Smooth muscle cell (in vitro differentiated cells): ENCODE measurements around the gene LMCD1. TPM values are rescaled to one million over a fixed set of nuclear protein-coding genes. Genes with fewer than 3 reads are reported as not detected.
A peak's percentile ranks its signal among the peaks of the same experiment; 100 is the strongest.

Experiments
- DNase-seq: peaks from one replicate; lab custom pipeline; 2025; ENCODE audit not compliant: unreplicated experiment; lab: John Stamatoyannopoulos, UW
- H2AFZ ChIP-seq: fragments of 200-600 bp; sonication (generic); 2 replicates; pipeline ENCODE4 v1.6.0; 2016; ENCODE audit warnings: antibody characterized with exemption, low read depth, mild to moderate bottlenecking
- H3F3A ChIP-seq: fragments of 200-600 bp; sonication (generic); 2 replicates; pipeline ENCODE4 v1.6.0; 2017; ENCODE audit warnings: antibody characterized with exemption, low read depth
- H3K27ac ChIP-seq: fragments of 200-600 bp; sonication (generic); 2 replicates; pipeline ENCODE4 v1.5.1; 2016; ENCODE audit warnings: low read depth, mild to moderate bottlenecking
- H3K27me3 ChIP-seq: fragments of 200-600 bp; sonication (generic); 2 replicates; pipeline ENCODE4 v1.6.1; 2016; ENCODE audit warnings: low read depth, mild to moderate bottlenecking
- H3K36me3 ChIP-seq: fragments of 200-600 bp; sonication (generic); 2 replicates; pipeline ENCODE4 v1.5.1; 2016; ENCODE audit warnings: low read depth
- H3K4me1 ChIP-seq: fragments of 200-600 bp; sonication (generic); 2 replicates; pipeline ENCODE4 v1.5.1; 2016; ENCODE audit warnings: low read depth
- H3K4me2 ChIP-seq: fragments of 200-600 bp; sonication (generic); 2 replicates; pipeline ENCODE4 v1.6.0; 2016; ENCODE audit warnings: mild to moderate bottlenecking
- H3K4me3 ChIP-seq: fragments of 200-600 bp; sonication (generic); 2 replicates; pipeline ENCODE4 v1.5.1; 2016; ENCODE audit warnings: mild to moderate bottlenecking
- H3K79me2 ChIP-seq: fragments of 200-600 bp; sonication (generic); 2 replicates; pipeline ENCODE4 v1.6.0; 2016; ENCODE audit warnings: low read depth, mild to moderate bottlenecking
- H3K9ac ChIP-seq: fragments of 200-600 bp; sonication (generic); 2 replicates; pipeline ENCODE4 v1.6.0; 2016; ENCODE audit warnings: low read depth
- H3K9me3 ChIP-seq: fragments of 200-600 bp; sonication (generic); replicated peaks from 2 replicates; pipeline ENCODE4 v1.5.1; 2016; ENCODE audit warnings: low read depth
- H4K20me1 ChIP-seq: fragments of 200-600 bp; sonication (generic); 2 replicates; pipeline ENCODE4 v1.6.0; 2016; ENCODE audit warnings: low read depth
- WGBS: methylation state at CpG from one replicate; pipeline ENCODE4 v1.1.7; 2016; ENCODE audit warnings: low lambda C conversion rate; 5-methylcytosine and 5-hydroxymethylcytosine counted together
- polyA plus RNA-seq: library from polyadenylated mRNA; unstranded; fragments of >200 nt; fragmentation: Nextera tagmentation; extraction: Ambion mirVana; gene quantifications from 2 replicates; pipeline ENCODE4 v1.2.1, GENCODE V29; 2016
- total RNA-seq: library from RNA; depleted of rRNA; stranded (reverse); fragments of >200 nt; gene quantifications from 2 replicates; pipeline ENCODE4 v1.2.3, GENCODE V29; 2014
- TF ChIP-seq, protein P1 (sequence below): fragments of 200-600 bp; sonication (generic); IDR thresholded peaks from 2 replicates; pipeline ENCODE4 v1.5.1; 2017; ENCODE audit warnings: borderline replicate concordance, mild to moderate bottlenecking, antibody characterized with exemption; ENCODE audit not compliant: insufficient read depth, poor library complexity, severe bottlenecking

Gene LMCD1
- total and polyA plus RNA-seq, 2 experiments from 2014 or later = 187 to 524 TPM

DNA sequence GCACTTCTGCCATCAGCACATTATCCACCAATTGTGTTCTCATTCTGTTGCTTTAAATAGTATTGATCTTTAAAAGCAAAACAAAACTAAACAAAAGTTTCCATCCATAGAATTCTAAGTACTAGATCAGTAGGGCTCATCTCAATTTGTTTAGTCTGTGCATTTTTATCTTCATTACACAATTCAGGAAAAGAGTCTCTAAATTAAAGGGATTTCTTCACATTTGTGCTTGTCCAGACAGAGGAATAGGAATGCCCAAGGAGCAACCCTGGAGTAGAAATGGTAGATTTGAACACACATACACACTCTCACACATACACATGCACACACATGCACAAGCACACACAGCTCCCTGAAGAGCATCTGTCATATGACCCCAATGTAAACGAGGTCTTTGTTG is 21.4 kb downstream of the LMCD1 start:
- H3K27ac ChIP-seq = peak overlapping the region; percentile 78
- H3K79me2 ChIP-seq = peaks cover 98% of the 10 kb centered on the region
- peaks cover 32% of the 10 kb centered on the region for H3K4me1 ChIP-seq
- H3K4me2 ChIP-seq = no peak overlapping the region
- peaks cover 15% of the 10 kb centered on the region for H3K36me3 ChIP-seq
- H3K4me3 ChIP-seq = no peak overlapping the region
- H3K9ac ChIP-seq = no peak overlapping the region
- 61% methylated on average over 1 of the region's 1 CpG for WGBS
- no peaks in the 10 kb centered on the region for H3K9me3 ChIP-seq
- peaks cover 53% of the 10 kb centered on the region for H3F3A ChIP-seq
- no peak overlapping the region for H2AFZ ChIP-seq
- DNase-seq = no peak
- no peaks in the 10 kb centered on the region for H3K27me3 ChIP-seq
- TF ChIP-seq, protein P1, sequence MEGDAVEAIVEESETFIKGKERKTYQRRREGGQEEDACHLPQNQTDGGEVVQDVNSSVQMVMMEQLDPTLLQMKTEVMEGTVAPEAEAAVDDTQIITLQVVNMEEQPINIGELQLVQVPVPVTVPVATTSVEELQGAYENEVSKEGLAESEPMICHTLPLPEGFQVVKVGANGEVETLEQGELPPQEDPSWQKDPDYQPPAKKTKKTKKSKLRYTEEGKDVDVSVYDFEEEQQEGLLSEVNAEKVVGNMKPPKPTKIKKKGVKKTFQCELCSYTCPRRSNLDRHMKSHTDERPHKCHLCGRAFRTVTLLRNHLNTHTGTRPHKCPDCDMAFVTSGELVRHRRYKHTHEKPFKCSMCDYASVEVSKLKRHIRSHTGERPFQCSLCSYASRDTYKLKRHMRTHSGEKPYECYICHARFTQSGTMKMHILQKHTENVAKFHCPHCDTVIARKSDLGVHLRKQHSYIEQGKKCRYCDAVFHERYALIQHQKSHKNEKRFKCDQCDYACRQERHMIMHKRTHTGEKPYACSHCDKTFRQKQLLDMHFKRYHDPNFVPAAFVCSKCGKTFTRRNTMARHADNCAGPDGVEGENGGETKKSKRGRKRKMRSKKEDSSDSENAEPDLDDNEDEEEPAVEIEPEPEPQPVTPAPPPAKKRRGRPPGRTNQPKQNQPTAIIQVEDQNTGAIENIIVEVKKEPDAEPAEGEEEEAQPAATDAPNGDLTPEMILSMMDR = no peak
- H4K20me1 ChIP-seq = peaks cover 100% of the 10 kb centered on the region

- no peak overlapping the region for H2AFZ ChIP-seq
- no peaks in the 10 kb centered on the region for H3K9me3 ChIP-seq
- H4K20me1 ChIP-seq = peaks cover 100% of the 10 kb centered on the region
- H3F3A ChIP-seq = peaks cover 45% of the 10 kb centered on the region
- peaks cover 98% of the 10 kb centered on the region for H3K79me2 ChIP-seq
- no peak for DNase-seq
- H3K4me2 ChIP-seq = peak overlapping the region; percentile 46
- 85% methylated on average over 3 of the region's 3 CpGs for WGBS
- peaks cover 42% of the 10 kb centered on the region for H3K4me1 ChIP-seq
- peak overlapping the region; percentile 78 for H3K27ac ChIP-seq
- TF ChIP-seq, protein P1 = no peak
- H3K4me3 ChIP-seq = no peak overlapping the region
- H3K9ac ChIP-seq = no peak overlapping the region
- peaks cover 15% of the 10 kb centered on the region for H3K36me3 ChIP-seq
- H3K27me3 ChIP-seq = no peaks in the 10 kb centered on the region
Observed at GRCh38 chr3:8524249-8524648, 22.6 kb downstream of the LMCD1 start.

GRCh38 chr3:8524656-8525399 is 23.2 kb downstream of the LMCD1 start:
- H3K9ac ChIP-seq = no peak overlapping the region
- peaks cover 44% of the 10 kb centered on the region for H3K4me1 ChIP-seq
- H2AFZ ChIP-seq = no peak overlapping the region
- H3K4me3 ChIP-seq = no peak overlapping the region
- no peak for DNase-seq
- 90% methylated on average over 5 of the region's 5 CpGs for WGBS
- H3K36me3 ChIP-seq = peaks cover 15% of the 10 kb centered on the region
- no peaks in the 10 kb centered on the region for H3K9me3 ChIP-seq
- H4K20me1 ChIP-seq = peaks cover 100% of the 10 kb centered on the region
- peak overlapping the region; percentile 78 for H3K27ac ChIP-seq
- H3K4me2 ChIP-seq = peak overlapping the region; percentile 46
- H3K27me3 ChIP-seq = no peaks in the 10 kb centered on the region
- peaks cover 46% of the 10 kb centered on the region for H3F3A ChIP-seq
- TF ChIP-seq, protein P1 = no peak
- peaks cover 98% of the 10 kb centered on the region for H3K79me2 ChIP-seq

GRCh38 chr3:8525893-8526292 is 24.3 kb downstream of the LMCD1 start:
- peak overlapping the region; percentile 12 for H3K4me2 ChIP-seq
- H3K4me3 ChIP-seq = no peak overlapping the region
- peak overlapping the region; percentile 78 for H3K27ac ChIP-seq
- TF ChIP-seq, protein P1 = no peak
- 88% methylated on average over 3 of the region's 3 CpGs for WGBS
- peaks cover 44% of the 10 kb centered on the region for H3K4me1 ChIP-seq
- H3K9ac ChIP-seq = no peak overlapping the region
- peaks cover 98% of the 10 kb centered on the region for H3K79me2 ChIP-seq
- H3K36me3 ChIP-seq = peaks cover 15% of the 10 kb centered on the region
- H3K27me3 ChIP-seq = no peaks in the 10 kb centered on the region
- peaks cover 100% of the 10 kb centered on the region for H4K20me1 ChIP-seq
- H3K9me3 ChIP-seq = no peaks in the 10 kb centered on the region
- DNase-seq = no peak
- H3F3A ChIP-seq = peaks cover 57% of the 10 kb centered on the region
- H2AFZ ChIP-seq = no peak overlapping the region
